Activated CD8-positive, alpha-beta T cell treated with anti-CD3 and anti-CD28 coated beads, Interleukin-2, amount 10 ng/mL, durations not matched to agents 7 days and 5 days (primary cell): ENCODE measurements around the gene TBC1D19. TPM values are rescaled to one million over a fixed set of nuclear protein-coding genes. Genes with fewer than 3 reads are reported as not detected.
A peak's percentile ranks its signal among the peaks of the same experiment; 100 is the strongest.

Experiments used
- ATAC-seq: fragments of 150-1000 bp; cut with Tn5 transposase; one replicate; pipeline ENCODE4 v1.10.0; 2021; ENCODE audit warnings: moderate library complexity
- CTCF ChIA-PET: fragments of 350-600 bp; sonication (Branson Sonifier 250); formaldehyde crosslinking; loops from one replicate; lab custom pipeline; 2021; ENCODE audit warnings: antibody characterized with exemption; lab: Charles Lee
- POLR2A ChIA-PET: fragments of 350-600 bp; sonication (Branson Sonifier 250); formaldehyde crosslinking; loops from one replicate; lab custom pipeline; 2021; ENCODE audit warnings: antibody characterized with exemption; lab: Charles Lee
- DNase-seq: peaks from one replicate; pipeline ENCODE4 v3.0.0-alpha.2; 2020
- H3K27ac Mint-ChIP-seq: one replicate; pipeline ENCODE4 v1.8.0; 2021; ENCODE audit warnings: mild to moderate bottlenecking, mixed read lengths
- H3K27me3 Mint-ChIP-seq: one replicate; pipeline ENCODE4 v1.8.0; 2021; ENCODE audit warnings: low read depth, mixed read lengths
- H3K36me3 Mint-ChIP-seq: one replicate; pipeline ENCODE4 v1.8.0; 2021; ENCODE audit warnings: low read depth, mixed read lengths
- H3K4me1 Mint-ChIP-seq: one replicate; pipeline ENCODE4 v1.8.0; 2021; ENCODE audit warnings: low read depth, mixed read lengths
- H3K4me3 Mint-ChIP-seq: one replicate; pipeline ENCODE4 v1.8.0; 2021; ENCODE audit warnings: mild to moderate bottlenecking, mixed read lengths
- H3K9me3 Mint-ChIP-seq: one replicate; pipeline ENCODE4 v1.8.0; 2022; ENCODE audit warnings: mixed read lengths; ENCODE audit not compliant: insufficient read depth
- total RNA-seq, 2 experiments: library from RNA; stranded (reverse); gene quantifications; one replicate each; pipeline ENCODE4 v1.2.3, GENCODE V29; 2021

Gene TBC1D19
- total RNA-seq, 2 experiments from 2014 or later, result 4.7 to 5.7 TPM

GRCh38 chr4:26786916-26787315, 203.0 kb downstream of the TBC1D19 start:
- POLR2A ChIA-PET, result no interaction called here

GRCh38 chr4:26787461-26788340, 203.8 kb downstream of the TBC1D19 start:
- peaks cover 5% of the 10 kb centered on the region for H3K9me3 Mint-ChIP-seq
- H3K27me3 Mint-ChIP-seq, result no peaks in the 10 kb centered on the region
- DNase-seq, result peak; percentile 25
- no peaks in the 10 kb centered on the region for H3K36me3 Mint-ChIP-seq
- ATAC-seq, result no peak
- peaks cover 10% of the 10 kb centered on the region for H3K4me1 Mint-ChIP-seq
- ChIA-PET POLR2A (interaction anchor here (0.9 kb wide), 1 partner anchor 215 kb away, joined by 3 read pairs; no protein-coding TSS in a partner anchor), CTCF (interaction anchor here (0.7 to 1.8 kb wide), 5 partner anchors 15 to 330 kb away, joined by 3 to 6 read pairs (median 4); partner anchors contain the start of gene STIM2)
- no peak overlapping the region for H3K4me3 Mint-ChIP-seq
- no peak overlapping the region for H3K27ac Mint-ChIP-seq

More at GRCh38 chr4:26786916-26787315, 203.0 kb downstream of the TBC1D19 start:
- DNase-seq, result no peak
- CTCF ChIA-PET, result no interaction called here
- H3K4me3 Mint-ChIP-seq, result no peak overlapping the region
- no peak for ATAC-seq
- H3K36me3 Mint-ChIP-seq, result no peaks in the 10 kb centered on the region
- no peaks in the 10 kb centered on the region for H3K27me3 Mint-ChIP-seq
- peaks cover 10% of the 10 kb centered on the region for H3K4me1 Mint-ChIP-seq
- no peak overlapping the region for H3K27ac Mint-ChIP-seq
- H3K9me3 Mint-ChIP-seq, result peaks cover 5% of the 10 kb centered on the region

DNA sequence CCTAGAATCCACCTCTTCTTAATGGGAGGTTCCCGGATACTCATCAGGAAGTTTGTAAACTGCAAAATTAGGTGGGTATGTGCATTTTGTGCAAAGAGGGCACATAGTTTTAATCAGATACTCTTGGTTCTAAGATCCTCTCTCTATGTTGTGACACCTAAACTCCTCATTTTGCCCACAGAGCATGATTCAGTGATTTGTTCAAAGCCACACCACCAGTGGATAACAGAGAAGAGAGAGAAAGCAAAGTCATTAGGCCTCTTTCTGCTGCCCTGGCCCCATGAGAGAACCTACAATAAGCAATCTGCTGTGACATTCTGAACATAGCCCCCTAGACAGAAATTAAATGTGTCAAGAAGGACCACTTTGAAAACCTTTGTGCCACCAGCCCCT, 204.5 kb downstream of the TBC1D19 start:
- no peaks in the 10 kb centered on the region for H3K27me3 Mint-ChIP-seq
- ChIA-PET POLR2A (no interaction called here), CTCF (interaction anchor here (0.7 to 1.8 kb wide), 6 partner anchors 14 to 331 kb away, joined by 3 to 6 read pairs (median 4); partner anchors contain the start of gene STIM2)
- no peak overlapping the region for H3K27ac Mint-ChIP-seq
- H3K9me3 Mint-ChIP-seq, result peaks cover 5% of the 10 kb centered on the region
- H3K4me3 Mint-ChIP-seq, result no peak overlapping the region
- ATAC-seq, result no peak
- no peaks in the 10 kb centered on the region for H3K36me3 Mint-ChIP-seq
- peaks cover 10% of the 10 kb centered on the region for H3K4me1 Mint-ChIP-seq
- DNase-seq, result no peak

- no peaks in the 10 kb centered on the region for H3K36me3 Mint-ChIP-seq
- H3K27ac Mint-ChIP-seq, result no peak overlapping the region
- ATAC-seq (no peak), DNase-seq (no peak)
- CTCF ChIA-PET, result interaction anchor here (1.0 to 1.2 kb wide), 2 partner anchors 13 to 221 kb away, joined by 3 read pairs; no protein-coding TSS in a partner anchor
- no peak overlapping the region for H3K4me3 Mint-ChIP-seq
- H3K27me3 Mint-ChIP-seq, result no peaks in the 10 kb centered on the region
- POLR2A ChIA-PET, result no interaction called here
- peaks cover 5% of the 10 kb centered on the region for H3K9me3 Mint-ChIP-seq
- H3K4me1 Mint-ChIP-seq, result peaks cover 10% of the 10 kb centered on the region
These were observed 205.3 kb downstream of the TBC1D19 start for GRCh38 chr4:26789208-26789607.

DNA sequence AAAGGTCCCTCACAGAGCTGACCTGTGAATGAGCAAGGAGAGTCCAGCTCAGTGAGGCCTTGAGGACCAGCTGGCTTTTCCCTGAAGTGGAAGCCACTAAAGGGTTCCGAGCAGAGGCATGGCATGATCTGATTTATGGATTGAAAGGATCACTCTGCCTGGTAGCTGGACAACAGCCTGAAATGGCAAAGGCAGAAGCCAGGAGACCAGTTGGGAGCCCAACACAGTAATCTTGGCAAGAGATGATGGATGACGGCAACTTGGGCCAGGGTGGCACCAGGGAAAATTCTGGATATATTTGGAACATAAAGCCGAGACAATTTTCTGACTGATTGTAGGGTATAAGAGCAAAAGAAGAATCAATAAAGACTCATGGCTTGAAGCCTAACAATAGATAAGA, 207.5 kb downstream of the TBC1D19 start:
- H3K36me3 Mint-ChIP-seq, result no peaks in the 10 kb centered on the region
- ChIA-PET POLR2A (no interaction called here), CTCF (no interaction called here)
- no peak overlapping the region for H3K27ac Mint-ChIP-seq
- DNase-seq (no peak), ATAC-seq (no peak)
- peaks cover 10% of the 10 kb centered on the region for H3K4me1 Mint-ChIP-seq
- H3K9me3 Mint-ChIP-seq, result peaks cover 5% of the 10 kb centered on the region
- H3K27me3 Mint-ChIP-seq, result no peaks in the 10 kb centered on the region
- no peak overlapping the region for H3K4me3 Mint-ChIP-seq

DNA sequence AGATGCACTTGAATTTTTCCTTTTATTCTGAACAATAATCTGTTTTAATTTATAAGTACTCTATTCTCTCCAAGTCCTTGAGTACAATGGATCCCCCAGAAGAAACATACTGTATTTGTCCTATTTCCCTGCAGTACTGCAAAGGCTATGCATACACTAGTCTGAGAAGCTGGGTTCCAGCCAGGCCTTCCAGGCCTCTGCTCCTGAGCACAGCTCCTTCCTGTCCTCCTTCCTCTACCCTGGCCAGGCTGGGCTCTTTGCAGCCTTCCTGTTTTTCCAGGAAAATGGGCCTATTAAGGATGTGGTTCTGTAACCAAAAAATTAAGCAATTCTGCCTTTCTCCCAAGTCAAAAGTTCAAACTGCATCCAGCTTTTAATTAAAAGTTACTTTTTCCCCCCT, 208.8 kb downstream of the TBC1D19 start:
- ATAC-seq (no peak), DNase-seq (no peak)
- POLR2A ChIA-PET, result no interaction called here
- H3K36me3 Mint-ChIP-seq, result no peaks in the 10 kb centered on the region
- peaks cover 5% of the 10 kb centered on the region for H3K9me3 Mint-ChIP-seq
- CTCF ChIA-PET, result no interaction called here
- H3K4me3 Mint-ChIP-seq, result no peak overlapping the region
- peaks cover 5% of the 10 kb centered on the region for H3K27me3 Mint-ChIP-seq
- no peak overlapping the region for H3K27ac Mint-ChIP-seq
- peaks cover 10% of the 10 kb centered on the region for H3K4me1 Mint-ChIP-seq

DNA sequence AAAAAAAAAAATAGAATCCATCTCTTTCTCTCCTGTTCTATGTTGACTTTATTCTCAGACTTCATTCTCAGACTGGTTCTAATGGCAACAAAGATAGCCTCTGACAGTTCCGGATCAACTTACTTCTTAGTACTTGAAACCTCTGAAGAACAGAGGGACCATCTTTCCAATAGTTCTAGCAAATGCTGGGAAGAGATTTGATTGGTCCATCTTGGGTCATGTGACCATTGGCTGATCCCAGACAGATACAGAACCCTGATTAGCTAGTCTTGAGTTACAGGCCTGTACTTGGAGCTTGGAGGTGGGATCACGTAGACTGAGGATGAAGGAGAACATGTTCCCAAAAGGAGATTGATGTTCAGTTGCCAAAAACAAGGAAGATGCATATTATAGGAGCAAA, 209.9 kb downstream of the TBC1D19 start:
- POLR2A ChIA-PET, result no interaction called here
- no peak overlapping the region for H3K27ac Mint-ChIP-seq
- peaks cover under 1% of the 10 kb centered on the region for H3K4me1 Mint-ChIP-seq
- CTCF ChIA-PET, result no interaction called here
- H3K36me3 Mint-ChIP-seq, result no peaks in the 10 kb centered on the region
- no peak overlapping the region for H3K4me3 Mint-ChIP-seq
- ATAC-seq, result no peak
- no peak for DNase-seq
- H3K27me3 Mint-ChIP-seq, result peaks cover 5% of the 10 kb centered on the region
- peaks cover 5% of the 10 kb centered on the region for H3K9me3 Mint-ChIP-seq

DNA sequence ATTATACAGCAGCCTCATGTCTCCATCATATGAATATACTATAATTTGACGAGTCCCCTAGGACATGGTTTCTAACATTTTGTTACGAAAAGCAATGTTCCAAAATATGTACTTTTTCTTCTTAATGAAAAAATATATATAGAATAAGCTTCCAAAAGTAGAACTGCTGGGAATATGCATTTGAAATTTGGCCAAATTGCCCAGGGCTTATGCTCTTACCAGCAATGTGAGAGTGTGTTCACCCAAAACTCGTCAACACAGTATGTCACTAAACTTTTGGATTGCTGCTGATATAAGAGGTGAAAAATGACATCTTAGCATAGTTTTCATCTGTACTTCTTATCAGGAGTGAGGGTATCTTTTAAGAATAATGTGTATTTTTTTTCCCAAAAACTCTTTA, 212.2 kb downstream of the TBC1D19 start:
- Mint-ChIP-seq H3K27me3 (peaks cover 5% of the 10 kb centered on the region), H3K4me3 (no peak overlapping the region), H3K9me3 (no peaks in the 10 kb centered on the region), H3K4me1 (no peaks in the 10 kb centered on the region), H3K27ac (no peak overlapping the region), H3K36me3 (no peaks in the 10 kb centered on the region)
- DNase-seq (no peak), ATAC-seq (no peak)
- ChIA-PET CTCF (no interaction called here), POLR2A (no interaction called here)

DNA sequence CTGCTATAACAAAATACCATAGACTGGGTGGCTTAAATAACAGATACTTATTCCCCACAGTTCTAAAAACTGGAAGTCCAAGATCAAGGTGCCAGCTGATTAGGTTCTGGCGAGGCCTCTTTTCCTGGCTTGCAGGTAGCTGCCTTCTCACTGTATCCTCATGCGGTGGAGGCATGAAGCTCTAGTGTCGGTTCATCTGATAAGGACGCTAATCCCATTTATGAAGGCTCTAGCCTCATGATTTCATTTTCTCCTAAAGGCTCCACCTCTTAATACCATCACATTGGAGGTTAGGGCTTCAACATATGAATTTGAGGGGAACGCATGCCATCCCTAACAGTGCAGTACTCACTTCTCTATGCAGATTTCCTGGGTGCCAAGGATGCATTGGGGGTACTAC, 218.9 kb downstream of the TBC1D19 start:
- no peak for ATAC-seq
- CTCF ChIA-PET, result interaction anchor here (1.2 kb wide), 1 partner anchor 14 kb away, joined by 3 read pairs; no protein-coding TSS in a partner anchor
- H3K36me3 Mint-ChIP-seq, result no peaks in the 10 kb centered on the region

DNA sequence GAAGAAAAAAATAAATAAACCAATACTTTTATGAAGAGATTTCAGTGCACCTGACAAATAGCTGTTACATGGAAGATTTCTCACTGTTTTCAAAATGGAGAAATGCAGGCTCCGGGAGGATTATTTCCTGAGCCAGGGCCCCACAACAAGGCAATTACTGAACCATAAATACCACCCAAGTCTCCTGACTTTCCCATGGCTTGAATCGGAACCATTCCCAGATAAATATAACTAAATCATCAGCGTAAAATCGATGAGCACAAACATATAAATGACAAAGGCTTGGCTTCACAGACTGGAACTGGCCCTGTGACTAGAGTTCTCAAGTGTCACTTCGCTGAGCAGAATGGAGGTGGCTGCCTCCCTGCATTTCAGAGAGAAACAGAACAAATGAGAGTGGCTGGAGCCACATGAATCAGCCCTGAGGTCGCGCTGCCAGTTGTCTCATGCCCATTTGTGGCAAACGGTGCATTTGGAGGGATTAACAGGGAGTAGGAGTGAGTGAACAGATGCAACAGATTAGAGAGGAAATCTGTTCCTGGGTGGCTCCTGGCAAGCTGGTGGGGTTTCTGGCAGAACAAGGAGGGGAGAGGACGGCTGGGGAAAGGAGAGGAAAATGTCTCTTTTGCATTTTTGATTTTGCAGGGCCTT, 219.5 kb downstream of the TBC1D19 start:
- no peaks in the 10 kb centered on the region for H3K9me3 Mint-ChIP-seq
- ChIA-PET CTCF (interaction anchor here (1.2 kb wide), 1 partner anchor 15 kb away, joined by 3 read pairs; no protein-coding TSS in a partner anchor), POLR2A (no interaction called here)
- H3K27me3 Mint-ChIP-seq, result no peaks in the 10 kb centered on the region
- DNase-seq (no peak), ATAC-seq (no peak)
- no peaks in the 10 kb centered on the region for H3K4me1 Mint-ChIP-seq
- no peaks in the 10 kb centered on the region for H3K36me3 Mint-ChIP-seq
- H3K27ac Mint-ChIP-seq, result no peak overlapping the region
- no peak overlapping the region for H3K4me3 Mint-ChIP-seq

More for the DNA sequence above, 218.9 kb downstream of the TBC1D19 start:
- no peak overlapping the region for H3K27ac Mint-ChIP-seq
- POLR2A ChIA-PET, result no interaction called here
- DNase-seq, result no peak
- H3K4me1 Mint-ChIP-seq, result no peaks in the 10 kb centered on the region
- H3K9me3 Mint-ChIP-seq, result no peaks in the 10 kb centered on the region
- no peaks in the 10 kb centered on the region for H3K27me3 Mint-ChIP-seq
- H3K4me3 Mint-ChIP-seq, result no peak overlapping the region

DNA sequence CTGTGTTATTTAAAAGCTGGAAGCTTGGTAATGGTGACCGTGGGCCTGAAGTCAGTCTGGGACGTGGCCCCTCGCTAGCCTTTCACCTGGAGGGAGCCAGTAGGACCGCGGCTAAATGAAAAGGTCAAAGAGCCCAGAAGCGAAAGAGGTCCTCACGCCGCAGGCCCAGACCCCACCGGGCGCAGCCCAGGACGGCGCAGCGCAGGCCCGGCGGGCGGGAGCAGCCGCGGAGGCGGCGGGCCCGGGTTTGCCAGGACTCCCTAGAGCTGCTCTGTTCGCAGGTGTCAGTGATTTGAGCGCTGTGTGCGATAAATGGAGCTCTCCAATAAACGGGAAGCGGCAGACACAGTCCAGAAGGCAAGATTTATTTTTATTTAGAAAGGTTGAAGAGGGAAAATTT, 220.6 kb downstream of the TBC1D19 start:
- Mint-ChIP-seq H3K27ac (no peak overlapping the region), H3K9me3 (no peaks in the 10 kb centered on the region), H3K4me1 (no peaks in the 10 kb centered on the region), H3K27me3 (no peaks in the 10 kb centered on the region), H3K4me3 (no peak overlapping the region), H3K36me3 (no peaks in the 10 kb centered on the region)
- DNase-seq (no peak), ATAC-seq (no peak)
- ChIA-PET POLR2A (no interaction called here), CTCF (no interaction called here)

DNA sequence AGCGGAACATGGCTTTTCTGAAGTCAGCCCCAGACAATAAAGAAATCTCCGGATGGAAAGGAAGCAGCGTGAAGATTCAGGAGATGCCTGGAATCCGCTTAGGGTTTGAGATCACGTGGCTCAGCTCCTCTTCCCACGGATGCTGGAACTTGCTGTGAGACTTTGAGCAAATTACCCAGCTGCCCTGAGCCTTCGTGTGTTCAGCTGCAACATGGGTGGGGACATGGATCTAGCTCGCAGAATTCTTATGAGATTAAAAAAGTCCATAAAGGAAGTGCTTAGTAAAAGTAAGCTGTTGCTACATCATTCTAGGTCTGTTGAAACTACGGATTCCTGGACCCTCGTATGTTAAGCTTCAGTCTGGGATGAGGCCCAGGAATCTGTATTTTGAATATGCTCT, 221.0 kb downstream of the TBC1D19 start:
- no peak for DNase-seq
- ATAC-seq, result no peak
- CTCF ChIA-PET, result interaction anchor here (0.9 kb wide), 1 partner anchor 12 kb away, joined by 3 read pairs; no protein-coding TSS in a partner anchor
- Mint-ChIP-seq H3K27ac (no peak overlapping the region), H3K27me3 (no peaks in the 10 kb centered on the region), H3K9me3 (no peaks in the 10 kb centered on the region), H3K4me3 (no peak overlapping the region), H3K4me1 (no peaks in the 10 kb centered on the region), H3K36me3 (no peaks in the 10 kb centered on the region)
- POLR2A ChIA-PET, result no interaction called here
